PC-9 (cell line): ENCODE results near the gene GH2.

ENCODE experiments used
- EZH2 ChIP-seq: fragments of 200-600 bp; sonication (generic); IDR thresholded peaks from 2 replicates; pipeline ENCODE4 v1.8.0; 2017; ENCODE audit warnings: antibody characterized with exemption, low read depth
- TF ChIP-seq, protein P1 (sequence below): fragments of 200-600 bp; sonication (generic); conservative IDR thresholded peaks from 2 replicates; pipeline ENCODE4 v1.6.1; 2017; ENCODE audit warnings: mixed run types, antibody characterized with exemption, mild to moderate bottlenecking, moderate library complexity

DNA sequence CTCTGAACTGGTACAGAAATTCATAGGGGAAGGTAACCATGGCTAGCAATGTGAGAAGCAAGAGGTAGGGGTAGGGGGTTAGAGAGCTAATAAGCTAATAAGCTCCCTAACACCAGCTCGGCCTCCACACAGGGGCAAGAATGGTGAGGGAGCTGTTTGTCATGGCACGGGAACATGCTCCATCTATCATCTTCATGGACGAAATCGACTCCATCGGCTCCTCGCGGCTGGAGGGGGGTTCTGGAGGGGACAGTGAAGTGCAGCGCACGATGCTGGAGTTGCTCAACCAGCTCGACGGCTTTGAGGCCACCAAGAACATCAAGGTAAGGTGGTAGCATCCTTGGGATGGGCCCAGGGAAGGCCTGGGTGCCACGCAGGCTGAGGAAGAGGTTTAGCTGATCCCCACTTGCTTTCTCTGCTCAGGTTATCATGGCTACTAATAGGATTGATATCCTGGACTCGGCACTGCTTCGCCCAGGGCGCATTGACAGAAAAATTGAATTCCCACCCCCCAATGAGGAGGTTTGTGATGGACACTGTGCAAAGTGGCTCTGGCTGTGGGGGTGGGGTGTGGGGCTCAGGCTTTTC lies 50.7 kb downstream of the GH2 start:
- TF ChIP-seq, protein P1, sequence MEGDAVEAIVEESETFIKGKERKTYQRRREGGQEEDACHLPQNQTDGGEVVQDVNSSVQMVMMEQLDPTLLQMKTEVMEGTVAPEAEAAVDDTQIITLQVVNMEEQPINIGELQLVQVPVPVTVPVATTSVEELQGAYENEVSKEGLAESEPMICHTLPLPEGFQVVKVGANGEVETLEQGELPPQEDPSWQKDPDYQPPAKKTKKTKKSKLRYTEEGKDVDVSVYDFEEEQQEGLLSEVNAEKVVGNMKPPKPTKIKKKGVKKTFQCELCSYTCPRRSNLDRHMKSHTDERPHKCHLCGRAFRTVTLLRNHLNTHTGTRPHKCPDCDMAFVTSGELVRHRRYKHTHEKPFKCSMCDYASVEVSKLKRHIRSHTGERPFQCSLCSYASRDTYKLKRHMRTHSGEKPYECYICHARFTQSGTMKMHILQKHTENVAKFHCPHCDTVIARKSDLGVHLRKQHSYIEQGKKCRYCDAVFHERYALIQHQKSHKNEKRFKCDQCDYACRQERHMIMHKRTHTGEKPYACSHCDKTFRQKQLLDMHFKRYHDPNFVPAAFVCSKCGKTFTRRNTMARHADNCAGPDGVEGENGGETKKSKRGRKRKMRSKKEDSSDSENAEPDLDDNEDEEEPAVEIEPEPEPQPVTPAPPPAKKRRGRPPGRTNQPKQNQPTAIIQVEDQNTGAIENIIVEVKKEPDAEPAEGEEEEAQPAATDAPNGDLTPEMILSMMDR: no peak
- TF ChIP-seq EZH2: no peak
